K562 (cell line): Measurements from ENCODE around the gene GLMN. TPM values are rescaled to one million over a fixed set of nuclear protein-coding genes. Genes with fewer than 3 reads are reported as not detected.

Source experiments
- ATAC-seq: fragments of 200-7000 bp; cut with Tn5 transposase; 3 replicates; pipeline ENCODE4 v1.9.1; 2020; ENCODE audit warnings: moderate library complexity
- BruUV-seq: library from RNA; stranded (reverse); fragments of 400-500 nt; replicated peaks from 2 replicates; lab custom pipeline; 2021; lab: Mats Ljungman, UMichigan
- CTCF ChIA-PET: fragments of 300-600 bp; formaldehyde crosslinking; extraction: SDS; loops from one replicate; lab custom pipeline; 2021; ENCODE audit warnings: low intra/inter-chr PET ratio; lab: Yijun Ruan, JAX
- POLR2A ChIA-PET: fragments of 300-600, 350-650 bp; sonication (Branson Sonifier 250); formaldehyde crosslinking; extraction: SDS; loops from one replicate; lab custom pipeline; 2021; ENCODE audit warnings: antibody characterized with exemption, inconsistent platforms; lab: Yijun Ruan, JAX
- DNase-seq, 4 experiments: peaks; one replicate each; pipeline versions ENCODE4 v3.0.0 to v3.0.0-alpha.2; 2011 to 2018; ENCODE audit warnings: low spot score in 3 of 4, mixed read lengths in 3 of 4; ENCODE audit errors: extremely low read depth in 1 of 4
- FAIRE-seq: peaks from 2 replicates; lab custom pipeline; 2011; peaks lifted over from hg19 to GRCh38; lab: Jason Lieb, UNC
- H2AFZ ChIP-seq: 2 replicates; pipeline ENCODE4 v1.6.0; 2011; ENCODE audit warnings: low read depth, low read length, control low read depth, inconsistent platforms
- H3K27ac ChIP-seq: fragments of 200-600 bp; 3 replicates; pipeline ENCODE4 v1.8.0; 2011; ENCODE audit warnings: low read depth, mild to moderate bottlenecking, control low read depth, inconsistent platforms, low read length, moderate library complexity, mixed read lengths; ENCODE audit errors: extremely low read depth
- H3K27me3 ChIP-seq, 2 experiments: fragments of 300-600 bp in 1 of 2; 2 replicates in 1 of 2; 3 replicates in 1 of 2; pipeline versions ENCODE4 v1.6.0 to v1.8.0; 2011; ENCODE audit warnings: inconsistent platforms in 2 of 2, low read length in 2 of 2, mild to moderate bottlenecking in 1 of 2, mixed read lengths in 1 of 2, moderate library complexity in 1 of 2; ENCODE audit not compliant: control insufficient read depth in 2 of 2, insufficient read depth in 2 of 2
- H3K36me3 ChIP-seq: fragments of 300-600 bp; 3 replicates; pipeline ENCODE4 v1.8.0; 2011; ENCODE audit warnings: mild to moderate bottlenecking, low read length, inconsistent platforms; ENCODE audit not compliant: control insufficient read depth, insufficient read depth
- H3K4me1 ChIP-seq, 2 experiments: fragments of 200-600 bp in 1 of 2; replicated peaks in 1 of 2; 2 replicates in 1 of 2; 3 replicates in 1 of 2; pipeline versions ENCODE4 v1.5.1 to v1.8.0; 2011; ENCODE audit warnings: inconsistent platforms in 2 of 2, low read length in 2 of 2, mild to moderate bottlenecking in 1 of 2, mixed read lengths in 1 of 2, moderate library complexity in 1 of 2; ENCODE audit not compliant: control insufficient read depth in 2 of 2, insufficient read depth in 2 of 2
- H3K4me2 ChIP-seq: 2 replicates; pipeline ENCODE4 v1.6.1; 2011; ENCODE audit warnings: low read length, control low read depth, inconsistent platforms, mixed read lengths; ENCODE audit not compliant: insufficient read depth
- H3K4me3 ChIP-seq: fragments of 200-600 bp; sonication (generic), shearing (Covaris generic); 2 replicates; pipeline ENCODE4 v1.5.1; 2016; ENCODE audit warnings: control low read depth, inconsistent platforms
- H3K79me2 ChIP-seq: fragments of 200-600 bp; 3 replicates; pipeline ENCODE4 v1.8.0; 2011; ENCODE audit warnings: low read length, inconsistent platforms; ENCODE audit not compliant: control insufficient read depth, insufficient read depth
- H3K9ac ChIP-seq, 2 experiments: 2 replicates each; pipeline versions ENCODE4 v1.6.0 to v1.6.1; 2011; ENCODE audit warnings: low read depth in 2 of 2, low read length in 2 of 2, control low read depth in 1 of 2, inconsistent platforms in 1 of 2, mild to moderate bottlenecking in 1 of 2, mixed read lengths in 1 of 2; ENCODE audit not compliant: insufficient read depth in 1 of 2
- H3K9me1 ChIP-seq: one replicate; pipeline ENCODE4 v1.6.0; 2011; ENCODE audit warnings: inconsistent platforms, mild to moderate bottlenecking, low read length, moderate library complexity; ENCODE audit not compliant: control insufficient read depth, insufficient read depth
- H3K9me3 ChIP-seq: replicated peaks from 2 replicates; pipeline ENCODE4 v1.5.1; 2011; ENCODE audit warnings: low read depth, low read length, inconsistent platforms; ENCODE audit not compliant: control insufficient read depth, insufficient read depth
- H4K20me1 ChIP-seq: replicated peaks from 2 replicates; pipeline ENCODE4 v1.6.1; 2011; ENCODE audit warnings: low read length, inconsistent platforms, mixed read lengths; ENCODE audit not compliant: control insufficient read depth, insufficient read depth
- CTCFL ChIP-seq: IDR thresholded peaks from 2 replicates; pipeline ENCODE4 v1.6.1; 2011; ENCODE audit warnings: borderline replicate concordance, low read depth, mild to moderate bottlenecking, moderate library complexity, low read length; ENCODE audit not compliant: insufficient read depth, poor library complexity, severe bottlenecking
- NBN ChIP-seq: fragments of 450-650 bp; IDR thresholded peaks from 2 replicates; pipeline ENCODE4 v1.6.1; 2016; ENCODE audit warnings: low read depth, mild to moderate bottlenecking
- NFIC ChIP-seq: fragments of 450-650 bp; IDR thresholded peaks from 2 replicates; pipeline ENCODE4 v1.6.1; 2017; ENCODE audit warnings: mild to moderate bottlenecking, inconsistent platforms
- RFX1 ChIP-seq: fragments of 450-650 bp; IDR thresholded peaks from 2 replicates; pipeline ENCODE4 v1.6.1; 2016; ENCODE audit warnings: mild to moderate bottlenecking, moderate library complexity
- STAT5A ChIP-seq: IDR thresholded peaks from 2 replicates; pipeline ENCODE4 v1.6.1; 2012; ENCODE audit warnings: low read length, inconsistent platforms, borderline replicate concordance
- TAF9B ChIP-seq: fragments of 450-650 bp; IDR thresholded peaks from 2 replicates; pipeline ENCODE4 v1.6.1; 2018; ENCODE audit warnings: mild to moderate bottlenecking; ENCODE audit not compliant: partially characterized antibody
- ZNF23 ChIP-seq: fragments of 250-450 bp; sonication (Bioruptor Pico); IDR thresholded peaks from 2 replicates; pipeline ENCODE4 v1.4.0; 2020; ENCODE audit warnings: mild to moderate bottlenecking
- WGBS: fragments of 100-300 bp; shearing (Covaris generic); methylation state at CpG from one replicate; pipeline ENCODE4 v1.1.6; 2016; ENCODE audit warnings: low coverage, mixed read lengths; ENCODE audit not compliant: insufficient coverage; ENCODE audit errors: missing lambda C conversion rate; 5-methylcytosine and 5-hydroxymethylcytosine counted together
- in situ Hi-C: fragments of 300-500 bp; cut with MboI; formaldehyde crosslinking; loops from 4 replicates; pipeline ENCODE4 v1.15.0; 2018; ENCODE audit warnings: inconsistent platforms, mixed read lengths
- intact Hi-C: fragments of 100-400 bp; cut with micrococcal nuclease; formaldehyde crosslinking; loops from 2 replicates; pipeline ENCODE4 v1.14.2; 2022
- polyA plus RNA-seq, 8 experiments: library from polyadenylated mRNA; depleted of rRNA in 4 of 8; stranded (reverse) in 5 of 8; unstranded in 3 of 8; fragments of >200 nt; fragmentation: Nextera tagmentation in 2 of 8; fragmentation: Illumina TruSeq in 1 of 8; extraction: Ambion mirVana in 2 of 8; extraction: Trizol in 1 of 8; gene quantifications; 2 replicates each; pipeline versions ENCODE4 v1.2.1 to v1.2.3, GENCODE V29; 2011 to 2014; ENCODE audit warnings: inconsistent platforms in 1 of 8, missing spikeins in 1 of 8
- total RNA-seq, 7 experiments: library from RNA; depleted of rRNA in 6 of 7; stranded (reverse); fragments of >200 nt in 6 of 7; fragmentation: Illumina TruSeq in 2 of 7; extraction: Trizol in 2 of 7; gene quantifications; 2 replicates each; pipeline versions ENCODE4 v1.2.1 to v1.2.3, GENCODE V29; 2011 to 2021; ENCODE audit warnings: low replicate concordance in 1 of 7
- TF ChIP-seq, protein P1 (sequence below): sonication (generic); formaldehyde crosslinking; IDR thresholded peaks from 2 replicates; pipeline ENCODE4 v1.8.1; 2023; ENCODE audit warnings: mild to moderate bottlenecking, missing genetic modification reagents
- TF ChIP-seq, protein P2 (sequence below): sonication (generic); formaldehyde crosslinking; IDR thresholded peaks from 2 replicates; pipeline ENCODE4 v1.8.1; 2023; ENCODE audit warnings: mild to moderate bottlenecking, missing genetic modification reagents

Gene GLMN
- total and polyA plus RNA-seq, 9 of the 15 experiments (the other 6 are each of a cell fraction or from before 2014, with no cell fraction given) = 13.0 to 24.8 (median 19.0) TPM

GRCh38 chr1:92262516-92262915 is 36.3 kb downstream of the GLMN start:
- no peak overlapping the region for H3K27ac ChIP-seq
- H4K20me1 ChIP-seq = no peaks in the 10 kb centered on the region
- H3K36me3 ChIP-seq = peaks cover 39% of the 10 kb centered on the region; the same call in 1 of the 3 replicates
- no peaks in the 10 kb centered on the region for H3K9me1 ChIP-seq
- no peak for ATAC-seq
- intact Hi-C loops (no loop called here), in situ Hi-C loops (no loop called here)
- H3K9ac ChIP-seq = no peak overlapping the region
- H3K4me3 ChIP-seq = no peak overlapping the region
- no peaks in the 10 kb centered on the region for H3K79me2 ChIP-seq
- H3K4me2 ChIP-seq = no peak overlapping the region
- CTCF ChIA-PET = no interaction called here
- BruUV-seq = no TSS peak
- H2AFZ ChIP-seq = no peak overlapping the region
- DNase-seq = no peak
- FAIRE-seq = no peak
- no peak for TF ChIP-seq STAT5A
- TF ChIP-seq ZNF23 = no peak
- TF ChIP-seq NBN = no peak
- no peak for TF ChIP-seq NFIC
- TF ChIP-seq, protein P1, sequence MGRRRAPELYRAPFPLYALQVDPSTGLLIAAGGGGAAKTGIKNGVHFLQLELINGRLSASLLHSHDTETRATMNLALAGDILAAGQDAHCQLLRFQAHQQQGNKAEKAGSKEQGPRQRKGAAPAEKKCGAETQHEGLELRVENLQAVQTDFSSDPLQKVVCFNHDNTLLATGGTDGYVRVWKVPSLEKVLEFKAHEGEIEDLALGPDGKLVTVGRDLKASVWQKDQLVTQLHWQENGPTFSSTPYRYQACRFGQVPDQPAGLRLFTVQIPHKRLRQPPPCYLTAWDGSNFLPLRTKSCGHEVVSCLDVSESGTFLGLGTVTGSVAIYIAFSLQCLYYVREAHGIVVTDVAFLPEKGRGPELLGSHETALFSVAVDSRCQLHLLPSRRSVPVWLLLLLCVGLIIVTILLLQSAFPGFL (CRISPR knock-in tag) = no peak
- no peak for TF ChIP-seq RFX1
- TF ChIP-seq, protein P2, sequence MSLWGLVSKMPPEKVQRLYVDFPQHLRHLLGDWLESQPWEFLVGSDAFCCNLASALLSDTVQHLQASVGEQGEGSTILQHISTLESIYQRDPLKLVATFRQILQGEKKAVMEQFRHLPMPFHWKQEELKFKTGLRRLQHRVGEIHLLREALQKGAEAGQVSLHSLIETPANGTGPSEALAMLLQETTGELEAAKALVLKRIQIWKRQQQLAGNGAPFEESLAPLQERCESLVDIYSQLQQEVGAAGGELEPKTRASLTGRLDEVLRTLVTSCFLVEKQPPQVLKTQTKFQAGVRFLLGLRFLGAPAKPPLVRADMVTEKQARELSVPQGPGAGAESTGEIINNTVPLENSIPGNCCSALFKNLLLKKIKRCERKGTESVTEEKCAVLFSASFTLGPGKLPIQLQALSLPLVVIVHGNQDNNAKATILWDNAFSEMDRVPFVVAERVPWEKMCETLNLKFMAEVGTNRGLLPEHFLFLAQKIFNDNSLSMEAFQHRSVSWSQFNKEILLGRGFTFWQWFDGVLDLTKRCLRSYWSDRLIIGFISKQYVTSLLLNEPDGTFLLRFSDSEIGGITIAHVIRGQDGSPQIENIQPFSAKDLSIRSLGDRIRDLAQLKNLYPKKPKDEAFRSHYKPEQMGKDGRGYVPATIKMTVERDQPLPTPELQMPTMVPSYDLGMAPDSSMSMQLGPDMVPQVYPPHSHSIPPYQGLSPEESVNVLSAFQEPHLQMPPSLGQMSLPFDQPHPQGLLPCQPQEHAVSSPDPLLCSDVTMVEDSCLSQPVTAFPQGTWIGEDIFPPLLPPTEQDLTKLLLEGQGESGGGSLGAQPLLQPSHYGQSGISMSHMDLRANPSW (CRISPR knock-in tag) = no peak
- TF ChIP-seq CTCFL = no peak
- no peak for TF ChIP-seq TAF9B
- TF ChIP-seq, all 486 proteins: peak for 0
- H3K27me3 ChIP-seq = no peaks in the 10 kb centered on the region
- POLR2A ChIA-PET = no interaction called here
- no peaks in the 10 kb centered on the region for H3K4me1 ChIP-seq
- H3K9me3 ChIP-seq = no peaks in the 10 kb centered on the region
- 95% methylated on average over 3 of the region's 3 CpGs for WGBS
